Ovary (tissue), 10 donors: ENCODE measurements around the gene SCGN. TPM values are rescaled to one million over a fixed set of nuclear protein-coding genes. Genes with fewer than 3 reads are reported as not detected.
A peak's percentile ranks its signal among the peaks of the same experiment; 100 is the strongest.

ENCODE experiments used
- DNase-seq, 5 donors: peaks; one replicate each; pipeline ENCODE4 v3.0.0-alpha.2; 2019 to 2020
- H3K27ac ChIP-seq, 2 donors: fragments of 200-600 bp; one replicate each; pipeline versions ENCODE4 v1.5.1 to v1.8.0; 2019 to 2022
- H3K27me3 ChIP-seq: fragments of 200-600 bp; one replicate; pipeline ENCODE4 v1.8.0; 2022
- H3K36me3 ChIP-seq: fragments of 200-600 bp; sonication (generic); one replicate; pipeline ENCODE4 v1.5.1; 2019
- H3K4me1 ChIP-seq: one replicate; pipeline ENCODE4 v1.8.1; 2013; ENCODE audit warnings: mild to moderate bottlenecking, moderate library complexity; ENCODE audit not compliant: insufficient read depth
- H3K4me3 ChIP-seq: fragments of 200-600 bp; sonication (generic); one replicate; pipeline ENCODE4 v1.5.1; 2017
- H3K9me3 ChIP-seq, 2 donors: fragments of 200-600 bp in 1 of 2; sonication (generic) in 1 of 2; one replicate each; pipeline versions ENCODE4 v1.5.1 to v1.8.1; 2013 to 2019; ENCODE audit warnings: mild to moderate bottlenecking in 1 of 2, moderate library complexity in 1 of 2
- EP300 ChIP-seq: sonication (generic); formaldehyde crosslinking; IDR thresholded peaks from one replicate; pipeline ENCODE4 v1.6.1; 2017; ENCODE audit warnings: antibody characterized with exemption
- POLR2A ChIP-seq: fragments of 450-650 bp; IDR thresholded peaks from one replicate; pipeline ENCODE4 v1.6.1; 2017; ENCODE audit warnings: antibody characterized with exemption, mild to moderate bottlenecking, moderate library complexity
- WGBS, 3 donors: extraction: QIAGEN DNeasy Blood & Tissue Kit in 1 of 3; methylation state at CpG; one replicate each; pipeline versions ENCODE4 v1.1.5 to v1.1.7; 2013 to 2017; 5-methylcytosine and 5-hydroxymethylcytosine counted together
- intact Hi-C, 4 donors: fragments of 100-400 bp; cut with DNase I; formaldehyde crosslinking; loops; one replicate each; pipeline versions ENCODE4 v1.11.0 to v1.15.1; 2022 to 2023
- long read RNA-seq, 3 donors: library from polyadenylated mRNA in 2 of 3; unstranded in 2 of 3; transcript quantifications; one replicate each; pipeline ENCODE4 v2.0.0 and lab custom pipeline, GENCODE V29; 2021 to 2026
- polyA plus RNA-seq, 2 donors: library from polyadenylated mRNA; stranded (reverse); fragments of 200-250 nt in 1 of 2; fragments of 350-450 nt in 1 of 2; fragmentation: Illumina TruSeq in 1 of 2; extraction: RNeasy Lipid Tissue Mini Kit (QIAGEN cat#74804) in 1 of 2; gene quantifications; one replicate each; pipeline ENCODE4 v1.2.3, GENCODE V29; 2013 to 2014
- total RNA-seq, 7 donors: library from RNA; depleted of rRNA in 2 of 7; stranded (reverse); fragments of >200 nt in 2 of 7; fragmentation: NEBNext Ultra II Directional in 3 of 7; extraction: Animal tissue kit (Norgen Biotek cat#: 25700) in 3 of 7; gene quantifications; one replicate each; pipeline versions ENCODE4 v1.1.0 to v1.2.4, GENCODE V29; 2016 to 2023
- TF ChIP-seq, protein P1 (sequence below), 3 donors: fragments of 450-650 bp in 2 of 3; fragments of 200-600 bp in 1 of 3; IDR thresholded peaks; one replicate each; pipeline versions ENCODE4 v1.5.1 to v1.8.0; 2016 to 2022; ENCODE audit warnings: antibody characterized with exemption in 3 of 3, mild to moderate bottlenecking in 1 of 3
- donor health status: DM: no; HTN: no; CAD: no; lungs with moderate emphysema.
- donor health status: DM: no; HTN: no; CAD: no.
- donor health status: Bipolar disorder and iron deficiency.
- donor health status: DM: yes; HTN: yes; CAD: no.
- donor health status: DM: no; HTN: no; CAD: no.
- donor health status: DM: yes; HTN: yes; CAD: no.

Gene SCGN
- 1 to 10 TPM in 1 of 7 donors, under 1 TPM in 1, not detected in 5; 0.23 to 1.8 TPM for total RNA-seq
- polyA plus RNA-seq = under 1 TPM; 0.08 to 0.33 TPM
- long read RNA-seq, donor 1 = 0 reads
- long read RNA-seq, donor 2 = 0 reads
- long read RNA-seq, donor 3, partial matches to known transcripts = 0 of 4 reads
- long read RNA-seq, donor 3, other reads (novel, unspliced or antisense) = 0 of 4 reads

DNA sequence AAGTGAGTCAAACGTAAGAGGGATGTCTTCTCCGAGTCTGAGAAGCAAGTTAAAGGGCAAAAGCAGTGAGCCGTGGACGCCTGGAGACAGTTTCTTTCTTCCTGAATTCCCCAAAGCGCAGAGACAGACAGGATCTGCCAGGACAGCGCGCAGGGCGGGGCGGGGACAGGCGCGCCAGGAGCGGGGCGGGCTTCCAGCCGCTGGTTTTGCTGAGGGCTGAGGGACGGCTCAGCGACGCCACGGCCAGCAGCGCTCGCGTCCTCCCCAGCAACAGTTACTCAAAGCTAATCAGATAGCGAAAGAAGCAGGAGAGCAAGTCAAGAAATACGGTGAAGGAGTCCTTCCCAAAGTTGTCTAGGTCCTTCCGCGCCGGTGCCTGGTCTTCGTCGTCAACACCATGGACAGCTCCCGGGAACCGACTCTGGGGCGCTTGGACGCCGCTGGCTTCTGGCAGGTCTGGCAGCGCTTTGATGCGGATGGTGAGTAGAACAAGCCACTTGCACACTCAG lies at the start of gene SCGN:
SCGN (plus strand) TSS at position 209 of the 509 bp plus-strand sequence; CDS start at position 398, 189 bp downstream.
- Histone ChIP-seq H3K36me3 (no peaks in the 10 kb centered on the region), H3K27ac (no peak within 1 kb of the TSS), H3K4me3 (no peak within 1 kb of the TSS), H3K4me1 (no peaks in the 10 kb centered on the region), H3K9me3 (no peaks in the 10 kb centered on the region), H3K27me3 (no peaks in the 10 kb centered on the region)
- 2% methylated on average over 34 to 35 of the region's 35 CpGs for WGBS, 3 donors
- TF ChIP-seq EP300 (no peak), POLR2A (no peak)
- TF ChIP-seq, protein P1, sequence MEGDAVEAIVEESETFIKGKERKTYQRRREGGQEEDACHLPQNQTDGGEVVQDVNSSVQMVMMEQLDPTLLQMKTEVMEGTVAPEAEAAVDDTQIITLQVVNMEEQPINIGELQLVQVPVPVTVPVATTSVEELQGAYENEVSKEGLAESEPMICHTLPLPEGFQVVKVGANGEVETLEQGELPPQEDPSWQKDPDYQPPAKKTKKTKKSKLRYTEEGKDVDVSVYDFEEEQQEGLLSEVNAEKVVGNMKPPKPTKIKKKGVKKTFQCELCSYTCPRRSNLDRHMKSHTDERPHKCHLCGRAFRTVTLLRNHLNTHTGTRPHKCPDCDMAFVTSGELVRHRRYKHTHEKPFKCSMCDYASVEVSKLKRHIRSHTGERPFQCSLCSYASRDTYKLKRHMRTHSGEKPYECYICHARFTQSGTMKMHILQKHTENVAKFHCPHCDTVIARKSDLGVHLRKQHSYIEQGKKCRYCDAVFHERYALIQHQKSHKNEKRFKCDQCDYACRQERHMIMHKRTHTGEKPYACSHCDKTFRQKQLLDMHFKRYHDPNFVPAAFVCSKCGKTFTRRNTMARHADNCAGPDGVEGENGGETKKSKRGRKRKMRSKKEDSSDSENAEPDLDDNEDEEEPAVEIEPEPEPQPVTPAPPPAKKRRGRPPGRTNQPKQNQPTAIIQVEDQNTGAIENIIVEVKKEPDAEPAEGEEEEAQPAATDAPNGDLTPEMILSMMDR (IDR thresholded peaks at IDR 0.05) = no peak
- DNase-seq = peak; percentile 23 to 73 (median 60)
- intact Hi-C loops = no loop called here

DNA sequence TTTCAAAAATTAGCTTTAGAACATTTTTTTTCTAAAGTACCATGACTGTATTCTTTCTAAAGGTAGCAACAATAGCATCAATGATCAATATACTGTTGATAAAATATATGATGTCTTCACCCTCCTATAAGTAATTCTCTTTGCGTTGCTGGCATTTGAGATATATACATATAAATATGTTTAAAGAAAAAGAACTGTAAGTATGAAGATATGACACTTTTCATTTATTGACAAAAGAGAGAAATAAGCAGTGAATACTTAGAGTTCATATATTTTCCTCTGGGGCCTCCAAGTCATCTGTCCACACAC lies 49.4 kb upstream of the SCGN start:
- Histone ChIP-seq H3K36me3 (no peaks in the 10 kb centered on the region), H3K27ac (no peak overlapping the region), H3K27me3 (no peaks in the 10 kb centered on the region), H3K4me1 (no peaks in the 10 kb centered on the region), H3K4me3 (no peak overlapping the region), H3K9me3 (no peaks in the 10 kb centered on the region)
- no peak for DNase-seq
- intact Hi-C loops = loop anchor here in 3 of 4 donors (10.0 kb wide), 1 partner anchor 338 kb away; no protein-coding TSS in a partner anchor
- 91 to 96% (median 95%) methylated on average over 1 of the region's 1 CpG for WGBS, 3 donors
- TF ChIP-seq POLR2A = no peak
- TF ChIP-seq EP300 = no peak
- TF ChIP-seq, protein P1 (IDR thresholded peaks at IDR 0.05) = no peak

DNA sequence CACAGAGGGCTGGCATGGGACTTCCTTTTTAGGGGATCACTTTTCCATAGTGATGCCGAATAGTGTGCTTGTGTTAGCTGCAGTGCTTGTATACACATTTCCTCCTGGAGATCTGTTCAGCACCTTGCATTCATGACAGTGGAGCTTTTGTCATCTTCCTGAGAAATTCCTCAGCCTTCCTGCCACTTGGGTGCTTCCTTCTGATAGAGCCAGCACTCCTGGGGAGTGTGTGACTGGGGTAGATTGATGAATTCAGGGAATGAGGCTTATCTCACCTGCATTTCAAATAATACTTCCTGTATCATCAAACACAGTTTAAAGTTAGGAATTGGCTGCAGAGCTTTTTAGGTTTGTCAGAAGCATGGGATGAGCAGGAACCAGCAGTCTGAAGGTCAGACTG lies 48.8 kb upstream of the SCGN start:
- 94 to 98% (median 94%) methylated on average over 1 of the region's 1 CpG for WGBS, 3 donors

DNA sequence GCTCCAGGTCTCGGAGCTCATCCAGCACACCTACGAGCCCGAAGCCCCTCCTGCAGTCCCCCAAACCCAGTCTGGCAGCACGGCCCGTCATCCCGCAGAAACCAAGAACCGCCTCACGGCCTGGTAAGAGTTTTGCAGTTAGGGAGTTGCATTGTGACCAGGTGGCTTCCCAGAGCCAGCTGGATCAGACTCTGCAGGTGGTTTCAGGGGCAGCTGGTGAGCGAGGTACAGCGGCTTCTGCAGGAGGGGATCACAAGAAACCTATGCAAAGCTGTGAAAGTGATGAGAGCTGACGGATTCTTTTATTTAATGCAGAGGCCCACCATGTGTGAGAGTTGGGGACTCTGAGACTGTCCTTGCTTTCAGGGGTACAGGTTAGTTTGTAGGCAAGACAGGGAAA lies 45.9 kb upstream of the SCGN start:
- H3K36me3 ChIP-seq = no peaks in the 10 kb centered on the region
- no peak overlapping the region for H3K27ac ChIP-seq
- no peak for DNase-seq
- no peaks in the 10 kb centered on the region for H3K27me3 ChIP-seq
- intact Hi-C loops = loop anchor here in 3 of 4 donors (10.0 kb wide), 1 partner anchor 341 kb away; no protein-coding TSS in a partner anchor
- TF ChIP-seq POLR2A (no peak), EP300 (no peak)
- TF ChIP-seq, protein P1 (IDR thresholded peaks at IDR 0.05) = no peak
- H3K4me3 ChIP-seq = no peak overlapping the region
- WGBS, 3 donors = 92 to 95% (median 94%) methylated on average over 11 of the region's 11 CpGs
- no peaks in the 10 kb centered on the region for H3K9me3 ChIP-seq
- H3K4me1 ChIP-seq = no peaks in the 10 kb centered on the region

More for the DNA sequence above, 48.8 kb upstream of the SCGN start:
- H3K27ac ChIP-seq = no peak overlapping the region
- H3K9me3 ChIP-seq = no peaks in the 10 kb centered on the region
- H3K4me3 ChIP-seq = no peak overlapping the region
- no peak for DNase-seq
- H3K36me3 ChIP-seq = no peaks in the 10 kb centered on the region
- H3K27me3 ChIP-seq = no peaks in the 10 kb centered on the region
- intact Hi-C loops = loop anchor here in 3 of 4 donors (10.0 kb wide), 1 partner anchor 338 kb away; no protein-coding TSS in a partner anchor
- TF ChIP-seq, protein P1 (IDR thresholded peaks at IDR 0.05) = no peak
- TF ChIP-seq EP300 (no peak), POLR2A (no peak)
- H3K4me1 ChIP-seq = no peaks in the 10 kb centered on the region
